ENCODE measurements around the gene TOX3. TPM values are rescaled to one million over a fixed set of nuclear protein-coding genes. Genes with fewer than 3 reads are reported as not detected.

The TOX3 gene
- total and polyA plus RNA-seq, 2 of the 13 experiments (the other 11 are each of a cell fraction or from before 2014, with no cell fraction given), result 14.5 to 98.6 TPM

GRCh38 chr16:52573365-52574299, 26.7 kb upstream of the TOX3 start (continued):
- TF ChIP-seq ZNF407 (CRISPR knock-in tag; IDR thresholded peaks at IDR 0.05; ENCODE audit: not compliant biosample characterization), result no peak
- no peak for TF ChIP-seq ARNT2 (CRISPR knock-in tag; IDR thresholded peaks at IDR 0.05; ENCODE audit: low read depth)
- 0 out of 2 replicates have a peak, but pooled peaks have one; percentile 49 for TF ChIP-seq DNMT3B (CRISPR knock-in tag; conservative IDR thresholded peaks at IDR 0.05)
- no peak for TF ChIP-seq IKZF4 (CRISPR knock-in tag; IDR thresholded peaks at IDR 0.05; ENCODE audit: borderline replicate concordance, low read depth, not compliant biosample characterization)
- TF ChIP-seq ZNF281 (CRISPR knock-in tag; IDR thresholded peaks at IDR 0.05; ENCODE audit: borderline replicate concordance), result peak; percentile 41; the same call in 1 of the 2 replicates
- no peak for TF ChIP-seq HNRNPH1 (optimal IDR thresholded peaks at IDR 0.05; ENCODE audit: low read depth, low read length)
- TF ChIP-seq, protein P1, sequence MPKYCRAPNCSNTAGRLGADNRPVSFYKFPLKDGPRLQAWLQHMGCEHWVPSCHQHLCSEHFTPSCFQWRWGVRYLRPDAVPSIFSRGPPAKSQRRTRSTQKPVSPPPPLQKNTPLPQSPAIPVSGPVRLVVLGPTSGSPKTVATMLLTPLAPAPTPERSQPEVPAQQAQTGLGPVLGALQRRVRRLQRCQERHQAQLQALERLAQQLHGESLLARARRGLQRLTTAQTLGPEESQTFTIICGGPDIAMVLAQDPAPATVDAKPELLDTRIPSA (CRISPR knock-in tag; IDR thresholded peaks at IDR 0.05; ENCODE audit: borderline replicate concordance), result no peak
- TF ChIP-seq, protein P2, sequence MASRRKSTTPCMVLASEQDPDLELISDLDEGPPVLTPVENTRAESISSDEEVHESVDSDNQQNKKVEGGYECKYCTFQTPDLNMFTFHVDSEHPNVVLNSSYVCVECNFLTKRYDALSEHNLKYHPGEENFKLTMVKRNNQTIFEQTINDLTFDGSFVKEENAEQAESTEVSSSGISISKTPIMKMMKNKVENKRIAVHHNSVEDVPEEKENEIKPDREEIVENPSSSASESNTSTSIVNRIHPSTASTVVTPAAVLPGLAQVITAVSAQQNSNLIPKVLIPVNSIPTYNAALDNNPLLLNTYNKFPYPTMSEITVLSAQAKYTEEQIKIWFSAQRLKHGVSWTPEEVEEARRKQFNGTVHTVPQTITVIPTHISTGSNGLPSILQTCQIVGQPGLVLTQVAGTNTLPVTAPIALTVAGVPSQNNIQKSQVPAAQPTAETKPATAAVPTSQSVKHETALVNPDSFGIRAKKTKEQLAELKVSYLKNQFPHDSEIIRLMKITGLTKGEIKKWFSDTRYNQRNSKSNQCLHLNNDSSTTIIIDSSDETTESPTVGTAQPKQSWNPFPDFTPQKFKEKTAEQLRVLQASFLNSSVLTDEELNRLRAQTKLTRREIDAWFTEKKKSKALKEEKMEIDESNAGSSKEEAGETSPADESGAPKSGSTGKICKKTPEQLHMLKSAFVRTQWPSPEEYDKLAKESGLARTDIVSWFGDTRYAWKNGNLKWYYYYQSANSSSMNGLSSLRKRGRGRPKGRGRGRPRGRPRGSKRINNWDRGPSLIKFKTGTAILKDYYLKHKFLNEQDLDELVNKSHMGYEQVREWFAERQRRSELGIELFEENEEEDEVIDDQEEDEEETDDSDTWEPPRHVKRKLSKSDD (CRISPR knock-in tag; IDR thresholded peaks at IDR 0.05; ENCODE audit: low read depth), result no peak
- peak; percentile 61; the same call in 1 of the 2 replicates for TF ChIP-seq SIX1 (CRISPR knock-in tag; IDR thresholded peaks at IDR 0.05; ENCODE audit: borderline replicate concordance)
- TF ChIP-seq DNMT1 (CRISPR knock-in tag; IDR thresholded peaks at IDR 0.05), result no peak
- TF ChIP-seq SAP130 (CRISPR knock-in tag; IDR thresholded peaks at IDR 0.05; ENCODE audit: low read depth), result peak; percentile 98
